ENCODE results near the gene RNF144A. TPM values are rescaled to one million over a fixed set of nuclear protein-coding genes. Genes with fewer than 3 reads are reported as not detected.

The RNF144A gene
- total RNA-seq, 4 donors from 2014 or later: 9.1 to 16.5 (median 13.9) TPM

DNA sequence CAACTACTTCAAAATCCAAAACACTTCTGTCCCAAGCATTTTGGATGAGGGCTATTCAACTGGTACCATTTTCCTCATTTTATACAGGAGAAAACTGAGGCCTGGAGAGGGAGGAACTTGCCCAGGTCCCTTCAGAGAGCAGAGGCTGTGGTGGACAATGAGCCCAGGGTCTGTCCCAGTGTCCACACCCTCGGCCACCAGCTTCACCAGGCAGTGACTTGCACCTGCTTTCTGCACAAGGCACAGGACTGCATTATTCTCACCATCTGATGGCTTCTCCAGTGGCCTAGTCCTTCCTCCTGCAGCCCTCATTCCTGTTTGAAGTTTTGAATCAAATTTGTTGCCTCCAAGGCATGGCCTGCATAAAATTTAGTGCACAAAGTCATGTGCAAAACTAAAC is 53.3 kb downstream of the RNF144A start:
- DNase-seq: no peak
- TF ChIP-seq POLR2A (IDR thresholded peaks at IDR 0.05): no peak
- TF ChIP-seq, protein P1, sequence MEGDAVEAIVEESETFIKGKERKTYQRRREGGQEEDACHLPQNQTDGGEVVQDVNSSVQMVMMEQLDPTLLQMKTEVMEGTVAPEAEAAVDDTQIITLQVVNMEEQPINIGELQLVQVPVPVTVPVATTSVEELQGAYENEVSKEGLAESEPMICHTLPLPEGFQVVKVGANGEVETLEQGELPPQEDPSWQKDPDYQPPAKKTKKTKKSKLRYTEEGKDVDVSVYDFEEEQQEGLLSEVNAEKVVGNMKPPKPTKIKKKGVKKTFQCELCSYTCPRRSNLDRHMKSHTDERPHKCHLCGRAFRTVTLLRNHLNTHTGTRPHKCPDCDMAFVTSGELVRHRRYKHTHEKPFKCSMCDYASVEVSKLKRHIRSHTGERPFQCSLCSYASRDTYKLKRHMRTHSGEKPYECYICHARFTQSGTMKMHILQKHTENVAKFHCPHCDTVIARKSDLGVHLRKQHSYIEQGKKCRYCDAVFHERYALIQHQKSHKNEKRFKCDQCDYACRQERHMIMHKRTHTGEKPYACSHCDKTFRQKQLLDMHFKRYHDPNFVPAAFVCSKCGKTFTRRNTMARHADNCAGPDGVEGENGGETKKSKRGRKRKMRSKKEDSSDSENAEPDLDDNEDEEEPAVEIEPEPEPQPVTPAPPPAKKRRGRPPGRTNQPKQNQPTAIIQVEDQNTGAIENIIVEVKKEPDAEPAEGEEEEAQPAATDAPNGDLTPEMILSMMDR (IDR thresholded peaks at IDR 0.05): no peak
- Histone ChIP-seq H3K4me3 (no peak overlapping the region), H3K27ac (no peak overlapping the region), H3K27me3 (no peaks in the 10 kb centered on the region), H3K36me3 (no peaks in the 10 kb centered on the region), H3K9me3 (no peaks in the 10 kb centered on the region), H3K4me1 (no peaks in the 10 kb centered on the region)

DNA sequence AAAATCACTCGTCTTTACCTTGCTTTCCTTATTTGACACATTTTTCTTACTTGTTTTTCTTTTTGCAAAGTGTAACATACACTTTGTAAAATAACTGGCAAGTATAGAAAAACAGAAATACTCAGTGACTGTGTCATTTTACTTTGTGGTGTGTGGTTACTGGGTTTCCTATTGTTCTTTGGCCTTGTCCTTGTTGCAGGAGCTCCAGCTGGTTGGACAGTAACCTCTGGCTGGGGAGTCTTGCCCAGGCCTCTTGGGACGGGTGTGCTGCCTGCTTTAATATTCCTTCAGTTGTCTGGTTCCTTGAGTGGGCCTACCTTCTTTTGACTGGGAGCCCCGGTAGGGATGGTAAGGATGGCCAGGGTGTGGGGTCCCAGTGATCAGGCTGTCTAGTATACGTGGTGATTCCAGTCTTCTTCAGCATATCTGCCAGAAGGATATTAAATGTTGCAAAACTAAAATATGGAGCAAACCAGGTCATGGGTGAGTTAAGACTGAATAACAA is 53.8 kb downstream of the RNF144A start:
- TF ChIP-seq, protein P1 (IDR thresholded peaks at IDR 0.05): no peak
- no peak for TF ChIP-seq POLR2A (IDR thresholded peaks at IDR 0.05)
- Histone ChIP-seq H3K27me3 (no peaks in the 10 kb centered on the region), H3K4me1 (no peaks in the 10 kb centered on the region), H3K4me3 (no peak overlapping the region), H3K9me3 (no peaks in the 10 kb centered on the region), H3K36me3 (no peaks in the 10 kb centered on the region), H3K27ac (no peak overlapping the region)
- no peak for DNase-seq

DNA sequence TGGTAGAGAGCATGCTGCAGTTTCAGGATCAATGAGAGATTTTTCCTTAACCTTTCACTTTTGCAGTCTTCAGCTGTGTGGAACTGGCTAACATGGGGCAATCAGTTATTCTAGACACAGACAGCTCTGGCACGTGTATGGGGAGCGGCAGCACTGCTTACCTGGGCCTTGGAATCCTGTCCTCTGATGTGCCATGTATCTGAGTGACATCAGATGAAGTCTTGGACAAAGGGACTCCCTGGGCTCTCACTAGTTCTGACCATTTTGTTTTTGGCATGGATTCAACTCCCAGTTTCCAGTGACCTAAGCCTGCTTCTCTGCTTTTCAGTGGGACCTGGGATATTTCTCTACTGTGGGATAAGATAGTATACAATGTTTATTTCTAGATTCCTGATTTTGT is 54.3 kb downstream of the RNF144A start:
- TF ChIP-seq, protein P1 (IDR thresholded peaks at IDR 0.05): no peak
- TF ChIP-seq POLR2A (IDR thresholded peaks at IDR 0.05): no peak

DNA sequence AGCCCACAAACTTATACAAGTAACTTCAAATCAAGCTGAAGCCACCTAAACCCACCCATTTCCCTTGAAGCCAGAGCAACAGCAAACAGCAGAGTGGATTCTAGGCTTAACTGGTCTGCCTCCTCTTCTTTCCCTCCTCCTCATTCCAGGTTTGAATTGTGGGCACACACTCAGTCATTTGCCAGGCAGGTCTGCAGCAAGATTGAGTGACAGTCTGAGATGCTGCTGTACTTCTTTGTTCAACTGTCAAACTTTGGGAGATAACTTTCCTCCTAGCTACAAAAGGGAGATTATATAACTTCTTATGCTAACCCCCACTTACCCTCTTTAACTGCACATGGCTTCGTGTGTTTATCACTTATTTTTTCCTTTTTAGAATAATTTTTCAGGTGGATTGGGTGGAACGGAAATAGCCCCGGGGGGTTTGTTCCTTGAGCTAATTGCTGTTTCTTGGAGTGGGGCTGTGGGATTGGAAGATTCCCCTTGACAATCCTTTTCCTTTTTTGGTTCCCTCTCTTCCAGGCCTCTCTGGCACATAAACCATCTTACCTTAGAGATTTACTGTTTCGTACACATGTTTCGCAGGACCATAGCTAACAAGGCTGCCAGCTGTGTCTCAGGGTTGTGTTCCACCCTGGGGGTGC is 55.0 kb downstream of the RNF144A start:
- no peak for DNase-seq
- Histone ChIP-seq H3K27me3 (no peaks in the 10 kb centered on the region), H3K4me3 (no peak overlapping the region), H3K36me3 (no peaks in the 10 kb centered on the region), H3K27ac (no peak overlapping the region), H3K4me1 (no peaks in the 10 kb centered on the region), H3K9me3 (no peaks in the 10 kb centered on the region)
- TF ChIP-seq, protein P1 (IDR thresholded peaks at IDR 0.05): no peak
- no peak for TF ChIP-seq POLR2A (IDR thresholded peaks at IDR 0.05)

More for the DNA sequence above, 54.3 kb downstream of the RNF144A start:
- H3K4me3 ChIP-seq: no peak overlapping the region
- H3K27me3 ChIP-seq: no peaks in the 10 kb centered on the region
- H3K36me3 ChIP-seq: no peaks in the 10 kb centered on the region
- no peaks in the 10 kb centered on the region for H3K4me1 ChIP-seq
- no peak overlapping the region for H3K27ac ChIP-seq
- no peak for DNase-seq
- H3K9me3 ChIP-seq: no peaks in the 10 kb centered on the region

DNA sequence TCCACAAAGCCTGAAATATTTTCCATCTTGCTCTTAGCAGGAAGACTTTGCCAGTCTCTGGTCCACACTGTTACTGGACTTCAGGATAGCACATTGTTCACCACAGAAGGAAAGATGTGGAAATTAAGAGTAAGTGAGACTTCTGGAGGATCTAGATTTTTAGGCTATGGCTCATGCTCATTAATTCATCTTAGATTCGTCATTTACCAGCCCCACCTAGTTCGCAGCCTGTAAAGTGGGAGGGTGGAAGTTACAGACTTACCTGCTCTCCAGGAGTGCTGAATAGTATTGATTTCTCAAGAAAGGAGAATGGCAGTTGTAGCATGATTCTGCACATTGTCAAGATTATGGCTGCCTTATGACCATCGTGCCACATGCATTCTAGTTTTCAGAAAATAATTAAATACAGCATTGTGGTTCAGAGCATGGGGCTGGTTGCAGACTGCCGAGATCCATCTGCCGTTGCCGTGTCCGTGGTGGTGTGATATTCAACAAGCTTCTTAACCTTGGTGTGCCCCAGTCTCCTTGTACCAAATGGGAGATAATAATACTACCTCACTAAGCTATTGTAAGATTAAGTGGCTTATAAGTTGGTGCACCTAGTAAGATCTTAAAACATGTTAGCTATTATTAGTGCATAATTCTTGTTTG is 56.8 kb downstream of the RNF144A start:
- TF ChIP-seq, protein P1 (IDR thresholded peaks at IDR 0.05): no peak
- no peak for TF ChIP-seq POLR2A (IDR thresholded peaks at IDR 0.05)
- DNase-seq: no peak
- H3K9me3 ChIP-seq: no peaks in the 10 kb centered on the region

More for the DNA sequence above, 56.8 kb downstream of the RNF144A start:
- Histone ChIP-seq H3K36me3 (no peaks in the 10 kb centered on the region), H3K27ac (no peak overlapping the region), H3K27me3 (no peaks in the 10 kb centered on the region), H3K4me3 (no peak overlapping the region), H3K4me1 (no peaks in the 10 kb centered on the region)

Measured in Peyer's patch (tissue), 4 donors.